Left ventricle myocardium superior (tissue), 1 donor: ENCODE measurements around the gene RAD21L1. TPM values are rescaled to one million over a fixed set of nuclear protein-coding genes. Genes with fewer than 3 reads are reported as not detected.
"Not testable (repeated sequence)": the region's sequence is repeated elsewhere in the genome, so short reads cannot be mapped to it uniquely, and the experiment has no call there.

ENCODE experiments used
- ATAC-seq: fragments of 200-7000 bp; cut with Tn5 transposase; one replicate; pipeline ENCODE4 v1.9.1; 2020; ENCODE audit warnings: mild to moderate bottlenecking, moderate library complexity
- DNase-seq: peaks from one replicate; pipeline ENCODE4 v3.0.0-alpha.2; 2020
- intact Hi-C: fragments of 100-400 bp; cut with micrococcal nuclease; formaldehyde crosslinking; loops from one replicate; pipeline ENCODE4 v1.11.0; 2022
- total RNA-seq: library from RNA; stranded (reverse); fragmentation: NEBNext Ultra II Directional; extraction: Animal tissue kit (Norgen Biotek cat#: 25700); gene quantifications from one replicate; pipeline ENCODE4 v1.2.1, GENCODE V29; 2021
- donor health status: DM: no; HTN: yes; CAD: no; lungs with severe emphysema.

RAD21L1 gene
- total RNA-seq, 1 donor from 2014 or later: not detected

GRCh38 chr20:1216527-1217427 is 9.1 kb upstream of the RAD21L1 start:
- ATAC-seq, DNase-seq: not testable (repeated sequence)
- intact Hi-C loops: loop anchor here (10.0 kb wide), 1 partner anchor 402 kb away; no protein-coding TSS in a partner anchor

- DNase-seq, intact Hi-C loops, ATAC-seq: not testable (repeated sequence)
Observed at GRCh38 chr20:1222750-1223149, 3.1 kb upstream of the RAD21L1 start.

GRCh38 chr20:1224205-1224890 is 1.5 kb upstream of the RAD21L1 start:
- ATAC-seq (no peak), DNase-seq (no peak)
- intact Hi-C loops: no loop called here

- ATAC-seq (no peak), DNase-seq (no peak)
- intact Hi-C loops: no loop called here
Observed at GRCh38 chr20:1225263-1225782, 521 bp upstream of the RAD21L1 start.

GRCh38 chr20:1229541-1229940 is 3.7 kb downstream of the RAD21L1 start:
- ATAC-seq (no peak), DNase-seq (no peak)
- intact Hi-C loops: no loop called here

- intact Hi-C loops: no loop called here
- DNase-seq (no peak), ATAC-seq (no peak)
Observed at GRCh38 chr20:1232286-1233111, 6.7 kb downstream of the RAD21L1 start.

GRCh38 chr20:1240549-1240948 is 14.7 kb downstream of the RAD21L1 start:
- DNase-seq: no peak
- intact Hi-C loops: no loop called here
- ATAC-seq: no peak

GRCh38 chr20:1241456-1241855 is 15.6 kb downstream of the RAD21L1 start:
- DNase-seq (no peak), ATAC-seq (no peak)
- intact Hi-C loops: no loop called here

GRCh38 chr20:1242099-1242498 is 16.3 kb downstream of the RAD21L1 start:
- no peak for ATAC-seq
- no peak for DNase-seq
- intact Hi-C loops: no loop called here

- DNase-seq: no peak
- intact Hi-C loops: no loop called here
- no peak for ATAC-seq
Observed at GRCh38 chr20:1242530-1242929, 16.7 kb downstream of the RAD21L1 start.

GRCh38 chr20:1245578-1245977 is 19.7 kb downstream of the RAD21L1 start:
- intact Hi-C loops: no loop called here
- ATAC-seq (peak; percentile 49), DNase-seq (no peak)

- DNase-seq (no peak), ATAC-seq (no peak)
- intact Hi-C loops: no loop called here
Observed at GRCh38 chr20:1247689-1248088, 21.8 kb downstream of the RAD21L1 start.

- intact Hi-C loops, ATAC-seq, DNase-seq: not testable (repeated sequence)
Observed at GRCh38 chr20:1250282-1250681, 24.4 kb downstream of the RAD21L1 start.

GRCh38 chr20:1252416-1252815 is 26.6 kb downstream of the RAD21L1 start:
- no peak for DNase-seq
- no peak for ATAC-seq
- intact Hi-C loops: no loop called here

GRCh38 chr20:1254254-1254653 is 28.4 kb downstream of the RAD21L1 start:
- DNase-seq (no peak), ATAC-seq (no peak)
- intact Hi-C loops: no loop called here

GRCh38 chr20:1255675-1256074 is 29.8 kb downstream of the RAD21L1 start:
- intact Hi-C loops: no loop called here
- DNase-seq (no peak), ATAC-seq (no peak)

GRCh38 chr20:1263853-1264252 is 38.0 kb downstream of the RAD21L1 start:
- intact Hi-C loops: no loop called here
- DNase-seq: no peak
- no peak for ATAC-seq

GRCh38 chr20:1264727-1265126 is 38.9 kb downstream of the RAD21L1 start:
- intact Hi-C loops: no loop called here
- no peak for ATAC-seq
- DNase-seq: no peak

GRCh38 chr20:1265226-1265915 is 39.5 kb downstream of the RAD21L1 start:
- DNase-seq: no peak
- intact Hi-C loops: no loop called here
- ATAC-seq: no peak
